SK-N-MC (cell line): ENCODE data around the gene IL1RN.

Experiments
- EZH2 ChIP-seq: fragments of 200-600 bp; sonication (generic); IDR thresholded peaks from one replicate; pipeline ENCODE4 v1.6.1; 2017; ENCODE audit warnings: antibody characterized with exemption
- POLR2AphosphoS5 ChIP-seq: IDR thresholded peaks from 2 replicates; pipeline ENCODE4 v1.6.1; 2012; ENCODE audit warnings: mild to moderate bottlenecking, low read depth, low read length, borderline replicate concordance

DNA sequence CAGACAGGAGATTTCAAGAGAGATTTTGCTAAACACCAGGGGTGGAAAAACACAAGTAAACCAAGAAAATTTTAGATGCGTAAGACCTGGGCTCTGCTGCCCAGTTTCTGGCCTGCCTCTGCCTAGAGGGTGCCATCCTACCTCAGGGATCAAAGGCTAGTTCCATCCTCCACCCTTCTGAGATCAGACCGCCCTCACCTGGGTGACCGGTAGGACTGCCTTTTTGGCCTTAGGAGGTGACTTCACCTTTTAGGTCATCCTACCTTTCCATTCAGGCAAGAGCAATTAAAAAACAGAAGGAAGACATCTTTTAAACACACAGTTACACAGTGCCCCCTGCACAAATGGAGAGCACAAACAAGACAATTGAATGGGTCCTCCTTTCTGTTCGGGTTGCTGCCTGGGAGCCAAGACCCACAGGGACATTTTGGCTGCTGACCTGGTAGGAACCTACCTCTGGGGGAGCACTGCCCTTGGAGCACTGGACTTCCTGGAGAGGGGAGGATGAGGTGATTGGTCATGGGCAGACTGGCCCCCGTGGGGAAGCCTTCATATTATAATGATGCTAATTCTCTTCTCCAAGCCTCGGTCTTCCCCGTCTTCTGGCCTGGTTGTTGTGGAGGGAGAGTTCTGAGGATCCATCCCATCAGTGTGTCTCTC is 49.4 kb downstream of the IL1RN start:
- TF ChIP-seq POLR2AphosphoS5 (no peak), EZH2 (no peak)
